HG02973 (cell line): ENCODE measurements around the gene PCSK6.

Experiments
- ATAC-seq: cut with Tn5 transposase; IDR thresholded peaks from one replicate; pipeline ENCODE4 v1.9.1; 2021; ENCODE audit warnings: moderate library complexity; ENCODE audit not compliant: unreplicated experiment

The PCSK6 gene

GRCh38 chr15:101523560-101523940, 34.0 kb upstream of the PCSK6 start:
- ATAC-seq: no peak

GRCh38 chr15:101522621-101523559, 33.4 kb upstream of the PCSK6 start:
- no peak for ATAC-seq

GRCh38 chr15:101522091-101522490, 32.6 kb upstream of the PCSK6 start:
- ATAC-seq: no peak

GRCh38 chr15:101521591-101521990, 32.1 kb upstream of the PCSK6 start:
- ATAC-seq: no peak

- ATAC-seq: no peak
Observed at GRCh38 chr15:101521069-101521468, 31.6 kb upstream of the PCSK6 start.

GRCh38 chr15:101520395-101520794, 30.9 kb upstream of the PCSK6 start:
- no peak for ATAC-seq

- ATAC-seq: no peak
Observed at GRCh38 chr15:101517504-101517903, 28.0 kb upstream of the PCSK6 start.

- no peak for ATAC-seq
Observed at GRCh38 chr15:101514318-101514717, 24.8 kb upstream of the PCSK6 start.

- ATAC-seq: no peak
Observed at GRCh38 chr15:101511717-101512116, 22.2 kb upstream of the PCSK6 start.

GRCh38 chr15:101510212-101511197, 21.0 kb upstream of the PCSK6 start:
- no peak for ATAC-seq

GRCh38 chr15:101509279-101509678, 19.8 kb upstream of the PCSK6 start:
- no peak for ATAC-seq

GRCh38 chr15:101506491-101506890, 17.0 kb upstream of the PCSK6 start:
- ATAC-seq: no peak

GRCh38 chr15:101505610-101506337, 16.3 kb upstream of the PCSK6 start:
- ATAC-seq: no peak

- no peak for ATAC-seq
Observed at GRCh38 chr15:101504866-101505609, 15.5 kb upstream of the PCSK6 start.

- no peak for ATAC-seq
Observed at GRCh38 chr15:101504373-101504772, 14.9 kb upstream of the PCSK6 start.

- ATAC-seq: no peak
Observed at GRCh38 chr15:101503296-101503599, 13.7 kb upstream of the PCSK6 start.

- no peak for ATAC-seq
Observed at GRCh38 chr15:101502572-101503295, 13.2 kb upstream of the PCSK6 start.

- no peak for ATAC-seq
Observed at GRCh38 chr15:101501703-101502373, 12.3 kb upstream of the PCSK6 start.

GRCh38 chr15:101500865-101501551, 11.5 kb upstream of the PCSK6 start:
- ATAC-seq: no peak
